HepG2 (cell line): ENCODE data around the gene ARAP1. TPM values are rescaled to one million over a fixed set of nuclear protein-coding genes. Genes with fewer than 3 reads are reported as not detected.
A peak's percentile ranks its signal among the peaks of the same experiment; 100 is the strongest.

Experiments used
- ATAC-seq: fragments of 200-7000 bp; cut with Tn5 transposase; 3 replicates; pipeline ENCODE4 v1.9.1; 2020; ENCODE audit warnings: mild to moderate bottlenecking, moderate library complexity
- BruUV-seq: library from RNA; stranded (reverse); fragments of 400-500 nt; replicated peaks from 2 replicates; lab custom pipeline; 2021; lab: Mats Ljungman, UMichigan
- CTCF ChIA-PET: fragments of 300-600 bp; formaldehyde crosslinking; extraction: SDS; loops from one replicate; lab custom pipeline; 2021; ENCODE audit warnings: low total read pairs, inconsistent platforms, low intra/inter-chr PET ratio; lab: Yijun Ruan, JAX
- POLR2A ChIA-PET: fragments of 350-600 bp; sonication (Branson Sonifier 250); formaldehyde crosslinking; loops from one replicate; lab custom pipeline; 2020; ENCODE audit warnings: antibody characterized with exemption, inconsistent platforms; lab: Yijun Ruan, JAX
- DNase-seq: peaks from one replicate; pipeline ENCODE4 v3.0.0-alpha.2; 2015; ENCODE audit warnings: low spot score
- FAIRE-seq: peaks from 3 replicates; lab custom pipeline; 2011; peaks lifted over from hg19 to GRCh38; lab: Jason Lieb, UNC
- H2AFZ ChIP-seq: one replicate; pipeline ENCODE4 v1.6.1; 2011; ENCODE audit warnings: low read length, inconsistent platforms
- H3K27ac ChIP-seq: fragments of 300-600 bp; 3 replicates; pipeline ENCODE4 v1.8.0; 2011; ENCODE audit warnings: mixed run types, mild to moderate bottlenecking, mixed read lengths, low read length, inconsistent platforms; ENCODE audit not compliant: insufficient read depth; ENCODE audit errors: extremely low read length
- H3K27me3 ChIP-seq, 2 experiments: fragments of 200-600 bp in 1 of 2; 2 replicates in 1 of 2; 3 replicates in 1 of 2; pipeline versions ENCODE4 v1.6.0 to v1.8.0; 2011; ENCODE audit warnings: low read length in 2 of 2, mild to moderate bottlenecking in 2 of 2, moderate library complexity in 2 of 2, inconsistent platforms in 1 of 2; ENCODE audit not compliant: insufficient read depth in 2 of 2, control insufficient read depth in 1 of 2
- H3K36me3 ChIP-seq, 2 experiments: fragments of 200-600 bp in 1 of 2; replicated peaks in 1 of 2; 2 replicates in 1 of 2; 3 replicates in 1 of 2; pipeline versions ENCODE4 v1.5.1 to v1.8.0; 2011; ENCODE audit warnings: low read length in 2 of 2, inconsistent platforms in 1 of 2; ENCODE audit not compliant: insufficient read depth in 2 of 2, control insufficient read depth in 1 of 2
- H3K4me1 ChIP-seq: 2 replicates; pipeline ENCODE4 v1.5.1; 2012; ENCODE audit warnings: low read length, inconsistent platforms; ENCODE audit not compliant: insufficient read depth
- H3K4me2 ChIP-seq: 2 replicates; pipeline ENCODE4 v1.6.0; 2011; ENCODE audit warnings: low read depth, low read length, inconsistent platforms
- H3K4me3 ChIP-seq, 3 experiments: fragments of 200-600 bp in 1 of 3; sonication (generic), shearing (Covaris generic) in 1 of 3; replicated peaks in 1 of 3; 2 replicates each; pipeline ENCODE4 v1.5.1; 2011 to 2016; ENCODE audit warnings: low read length in 3 of 3, inconsistent platforms in 2 of 3, low read depth in 2 of 3, mild to moderate bottlenecking in 2 of 3, control low read depth in 1 of 3, mixed read lengths in 1 of 3; ENCODE audit not compliant: insufficient read depth in 1 of 3
- H3K79me2 ChIP-seq: one replicate; pipeline ENCODE4 v1.6.1; 2011; ENCODE audit warnings: low read length, inconsistent platforms; ENCODE audit not compliant: insufficient read depth
- H3K9ac ChIP-seq: 2 replicates; pipeline ENCODE4 v1.6.0; 2011; ENCODE audit warnings: mild to moderate bottlenecking, low read depth, low read length, inconsistent platforms; ENCODE audit not compliant: insufficient read depth
- H3K9me3 ChIP-seq: 2 replicates; pipeline ENCODE4 v1.5.1; 2012; ENCODE audit warnings: mild to moderate bottlenecking, low read length
- H4K20me1 ChIP-seq: 2 replicates; pipeline ENCODE4 v1.6.0; 2011; ENCODE audit warnings: inconsistent platforms, mild to moderate bottlenecking, low read length, moderate library complexity; ENCODE audit not compliant: insufficient read depth
- CERS6 ChIP-seq: sonication (generic); formaldehyde crosslinking; IDR thresholded peaks from 2 replicates; pipeline ENCODE4 v1.5.0; 2020; ENCODE audit warnings: missing genetic modification reagents
- KDM5B ChIP-seq: sonication (generic); formaldehyde crosslinking; IDR thresholded peaks from 2 replicates; pipeline ENCODE4 v1.4.0; 2020; ENCODE audit warnings: missing genetic modification reagents, mild to moderate bottlenecking, borderline replicate concordance
- MAFG ChIP-seq: sonication (generic); formaldehyde crosslinking; IDR thresholded peaks from 2 replicates; pipeline ENCODE4 v1.5.1; 2020; ENCODE audit warnings: mild to moderate bottlenecking, missing genetic modification reagents
- RFX5 ChIP-seq: IDR thresholded peaks from 2 replicates; pipeline ENCODE4 v1.6.1; 2011; ENCODE audit warnings: low read depth, low read length, improper control_type of control experiment
- SRY ChIP-seq: sonication (generic); formaldehyde crosslinking; IDR thresholded peaks from 2 replicates; pipeline ENCODE4 v1.8.0; 2022; ENCODE audit warnings: mild to moderate bottlenecking, missing genetic modification reagents
- ZNF274 ChIP-seq: sonication (generic); formaldehyde crosslinking; IDR thresholded peaks from 2 replicates; pipeline ENCODE4 v1.5.1; 2020; ENCODE audit warnings: mild to moderate bottlenecking, missing genetic modification reagents
- ZNF276 ChIP-seq: sonication (generic); formaldehyde crosslinking; IDR thresholded peaks from 2 replicates; pipeline ENCODE4 v1.4.0; 2020; ENCODE audit warnings: mild to moderate bottlenecking, low read depth, missing genetic modification reagents
- ZNF367 ChIP-seq: sonication (generic); formaldehyde crosslinking; IDR thresholded peaks from 2 replicates; pipeline ENCODE4 v1.4.0; 2020; ENCODE audit warnings: missing genetic modification reagents, borderline replicate concordance
- ZNF557 ChIP-seq: sonication (generic); formaldehyde crosslinking; IDR thresholded peaks from 2 replicates; pipeline ENCODE4 v1.4.0; 2020; ENCODE audit warnings: missing genetic modification reagents
- ZNF768 ChIP-seq: sonication (generic); formaldehyde crosslinking; IDR thresholded peaks from 2 replicates; pipeline ENCODE4 v1.4.0; 2020; ENCODE audit warnings: missing genetic modification reagents
- WGBS: methylation state at CpG from one replicate; pipeline ENCODE4 v1.1.6; 2017; ENCODE audit warnings: low lambda C conversion rate; 5-methylcytosine and 5-hydroxymethylcytosine counted together
- in situ Hi-C: cut with HindIII; loops from 2 replicates; pipeline ENCODE4 v1.10.0; 2017; ENCODE audit warnings: low pct_unique_long_range_greater_than_20kb; ENCODE audit not compliant: extremely low pct_ligation_motif_present
- intact Hi-C: fragments of 100-400 bp; cut with micrococcal nuclease; formaldehyde crosslinking; loops from one replicate; pipeline ENCODE4 v1.10.0; 2022; ENCODE audit not compliant: unreplicated experiment
- polyA plus RNA-seq, 8 experiments: library from polyadenylated mRNA; depleted of rRNA in 3 of 8; stranded (reverse) in 7 of 8; unstranded in 1 of 8; fragments of >200 nt; fragmentation: Illumina TruSeq in 4 of 8; extraction: Trizol in 4 of 8; gene quantifications; 2 replicates each; pipeline versions ENCODE4 v1.2.1 to v1.2.3, GENCODE V29; 2011 to 2016; ENCODE audit warnings: low read depth in 4 of 8, missing spikeins in 1 of 8, mixed read lengths in 1 of 8; ENCODE audit not compliant: insufficient read depth in 1 of 8
- total RNA-seq, 5 experiments: library from RNA; depleted of rRNA; stranded (reverse); fragments of >200 nt; fragmentation: Illumina TruSeq; extraction: Trizol; gene quantifications; 2 replicates each; pipeline ENCODE4 v1.2.3, GENCODE V29; 2016; ENCODE audit warnings: low read depth in 1 of 5
- TF ChIP-seq, protein P1 (sequence below): sonication (generic); formaldehyde crosslinking; conservative IDR thresholded peaks from 2 replicates; pipeline ENCODE4 v1.4.0; 2020; ENCODE audit warnings: missing genetic modification reagents

The ARAP1 gene
- total and polyA plus RNA-seq, 2 of the 13 experiments (the other 11 are each of a cell fraction or from before 2014, with no cell fraction given) = 43.2 to 55.5 TPM

DNA sequence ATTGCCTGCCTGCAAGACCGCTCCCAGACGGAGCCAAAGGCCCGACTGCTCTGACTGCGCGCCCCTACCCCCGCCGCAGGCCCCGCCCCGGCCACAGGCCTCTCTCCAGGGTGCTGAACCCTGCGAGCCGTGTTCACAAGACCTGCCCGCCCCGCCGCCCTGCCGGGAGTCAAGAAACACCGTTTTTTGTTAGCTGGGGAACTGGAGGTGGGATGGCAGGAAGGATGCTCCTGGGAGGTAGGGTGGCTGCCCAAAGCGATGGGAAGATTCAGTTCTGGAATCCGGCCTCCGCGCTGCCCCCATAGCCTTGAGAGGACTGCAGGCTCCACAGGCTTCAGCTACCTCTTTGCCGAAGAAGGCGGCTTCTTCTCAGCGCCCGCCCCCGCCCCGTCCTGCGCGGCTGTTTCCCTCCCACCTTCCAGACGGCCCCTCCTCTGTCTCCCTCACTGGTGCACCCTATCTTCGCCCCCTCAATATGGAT is 75.3 kb downstream of the ARAP1 start (continued):
- TF ChIP-seq ZNF274 (CRISPR knock-in tag) (0 out of 2 replicates have a peak, but pooled peaks have one; percentile 41), KDM5B (CRISPR knock-in tag) (peak; percentile 45; the same call in 1 of the 2 replicates), ZNF367 (CRISPR knock-in tag) (no peak), SRY (CRISPR knock-in tag) (peak; percentile 51; the same call in 1 of the 2 replicates), CERS6 (CRISPR knock-in tag) (no peak), ZNF768 (CRISPR knock-in tag) (peak; percentile 45; the same call in 1 of the 2 replicates), ZNF557 (CRISPR knock-in tag) (0 out of 2 replicates have a peak, but pooled peaks have one; percentile 63)
- TF ChIP-seq, protein P1, sequence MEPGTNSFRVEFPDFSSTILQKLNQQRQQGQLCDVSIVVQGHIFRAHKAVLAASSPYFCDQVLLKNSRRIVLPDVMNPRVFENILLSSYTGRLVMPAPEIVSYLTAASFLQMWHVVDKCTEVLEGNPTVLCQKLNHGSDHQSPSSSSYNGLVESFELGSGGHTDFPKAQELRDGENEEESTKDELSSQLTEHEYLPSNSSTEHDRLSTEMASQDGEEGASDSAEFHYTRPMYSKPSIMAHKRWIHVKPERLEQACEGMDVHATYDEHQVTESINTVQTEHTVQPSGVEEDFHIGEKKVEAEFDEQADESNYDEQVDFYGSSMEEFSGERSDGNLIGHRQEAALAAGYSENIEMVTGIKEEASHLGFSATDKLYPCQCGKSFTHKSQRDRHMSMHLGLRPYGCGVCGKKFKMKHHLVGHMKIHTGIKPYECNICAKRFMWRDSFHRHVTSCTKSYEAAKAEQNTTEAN = no peak
- TF ChIP-seq, all 625 proteins: peak for 62

GRCh38 chr11:72675221-72675620 is 77.0 kb downstream of the ARAP1 start:
- peaks cover 12% of the 10 kb centered on the region; the same call in 1 of the 2 replicates for H4K20me1 ChIP-seq
- intact Hi-C loops = no loop called here
- no peak for DNase-seq
- CTCF ChIA-PET = no interaction called here
- H3K9ac ChIP-seq = no peak overlapping the region
- no peak overlapping the region for H2AFZ ChIP-seq
- no peaks in the 10 kb centered on the region for H3K36me3 ChIP-seq
- no peaks in the 10 kb centered on the region for H3K79me2 ChIP-seq
- whole genome bisulfite sequencing = 0% methylated on average over 2 of the region's 2 CpGs
- in situ Hi-C loops = no loop called here
- no peak for FAIRE-seq
- H3K9me3 ChIP-seq = no peaks in the 10 kb centered on the region
- H3K4me3 ChIP-seq = no peak overlapping the region
- TF ChIP-seq MAFG (CRISPR knock-in tag) (no peak), ZNF276 (CRISPR knock-in tag) (no peak), RFX5 (no peak)
- TF ChIP-seq, all 625 proteins: peak for 0
- Histone ChIP-seq H3K4me1 (no peaks in the 10 kb centered on the region), H3K4me2 (no peak overlapping the region), H3K27me3 (peaks cover 2 to 44% of the 10 kb centered on the region in 2 experiments; a peak in 4 of 5 replicates), H3K27ac (no peak overlapping the region)
- BruUV-seq = no TSS peak
- POLR2A ChIA-PET = no interaction called here
- ATAC-seq = no peak; the same call in 2 of the 3 replicates
